ENCODE results near the gene SP140L. TPM values are rescaled to one million over a fixed set of nuclear protein-coding genes. Genes with fewer than 3 reads are reported as not detected.

The SP140L gene
- total RNA-seq, 2 donors from 2014 or later, result 0.82 to 2.9 TPM

GRCh38 chr2:230328155-230328458 lies 1.1 kb downstream of the SP140L start:
- H3K27ac Mint-ChIP-seq, result no peak overlapping the region
- DNase-seq, result no peak
- Histone ChIP-seq H3K9me3 (ENCODE audit: control insufficient read depth, low read length) (no peaks in the 10 kb centered on the region), H3K27ac (ENCODE audit: low read depth, low read length) (no peak overlapping the region), H3K4me3 (ENCODE audit: low read length) (no peak overlapping the region), H3K4me1 (ENCODE audit: control insufficient read depth, insufficient read depth, low read length) (peaks cover 4% of the 10 kb centered on the region), H3K9ac (ENCODE audit: extremely low read depth, low read length, poor library complexity, severe bottlenecking) (no peak overlapping the region), H3K27me3 (ENCODE audit: control insufficient read depth, insufficient read depth, low read length, poor library complexity, severe bottlenecking) (no peaks in the 10 kb centered on the region), H3K36me3 (ENCODE audit: control insufficient read depth, insufficient read depth, low read length) (no peaks in the 10 kb centered on the region)
- H3K27me3 Mint-ChIP-seq (ENCODE audit: insufficient read depth), result peaks cover 10% of the 10 kb centered on the region
- TF ChIP-seq CTCF (conservative IDR thresholded peaks at IDR 0.05), result no peak
- no peaks in the 10 kb centered on the region for H3K36me3 Mint-ChIP-seq (ENCODE audit: low read depth)
- H3K9me3 Mint-ChIP-seq, result peaks cover 14% of the 10 kb centered on the region
- H3K4me1 Mint-ChIP-seq, result peaks cover 9% of the 10 kb centered on the region
- no peak overlapping the region for H3K4me3 Mint-ChIP-seq
- 89 to 94% methylated on average over 5 to 8 of the region's 8 CpGs for WGBS, 2 experiments (ENCODE audit: insufficient coverage in 1 of 2, insufficient read length in 1 of 2)

- H3K4me3 ChIP-seq (ENCODE audit: low read length), result no peak overlapping the region
- no peaks in the 10 kb centered on the region for H3K9me3 ChIP-seq (ENCODE audit: control insufficient read depth, low read length)
- 89 to 100% methylated on average over 2 to 6 of the region's 7 CpGs for WGBS, 2 experiments (ENCODE audit: insufficient coverage in 1 of 2, insufficient read length in 1 of 2)
- no peak overlapping the region for H3K27ac Mint-ChIP-seq
- H3K27me3 Mint-ChIP-seq (ENCODE audit: insufficient read depth), result peaks cover 7% of the 10 kb centered on the region
- H3K9ac ChIP-seq (ENCODE audit: extremely low read depth, low read length, poor library complexity, severe bottlenecking), result no peak overlapping the region
- no peaks in the 10 kb centered on the region for H3K9me3 Mint-ChIP-seq
- H3K36me3 Mint-ChIP-seq (ENCODE audit: low read depth), result no peaks in the 10 kb centered on the region
- H3K4me1 Mint-ChIP-seq, result peaks cover 9% of the 10 kb centered on the region
- TF ChIP-seq CTCF (conservative IDR thresholded peaks at IDR 0.05), result no peak
- no peaks in the 10 kb centered on the region for H3K36me3 ChIP-seq (ENCODE audit: control insufficient read depth, insufficient read depth, low read length)
- no peaks in the 10 kb centered on the region for H3K27me3 ChIP-seq (ENCODE audit: control insufficient read depth, insufficient read depth, low read length, poor library complexity, severe bottlenecking)
- no peak overlapping the region for H3K27ac ChIP-seq (ENCODE audit: low read depth, low read length)
- H3K4me1 ChIP-seq (ENCODE audit: control insufficient read depth, insufficient read depth, low read length), result peaks cover 4% of the 10 kb centered on the region
- no peak for DNase-seq
- H3K4me3 Mint-ChIP-seq, result no peak overlapping the region
These were observed 3.1 kb downstream of the SP140L start for GRCh38 chr2:230329946-230330605.

- Mint-ChIP-seq H3K27ac (no peak overlapping the region), H3K9me3 (no peaks in the 10 kb centered on the region), H3K36me3 (ENCODE audit: low read depth) (no peaks in the 10 kb centered on the region), H3K27me3 (ENCODE audit: insufficient read depth) (peaks cover 4% of the 10 kb centered on the region), H3K4me3 (no peak overlapping the region), H3K4me1 (peaks cover 9% of the 10 kb centered on the region)
- no peaks in the 10 kb centered on the region for H3K36me3 ChIP-seq (ENCODE audit: control insufficient read depth, insufficient read depth, low read length)
- no peak overlapping the region for H3K4me3 ChIP-seq (ENCODE audit: low read length)
- peaks cover 4% of the 10 kb centered on the region for H3K4me1 ChIP-seq (ENCODE audit: control insufficient read depth, insufficient read depth, low read length)
- WGBS, 2 experiments (ENCODE audit: insufficient coverage in 1 of 2, insufficient read length in 1 of 2), result 88 to 97% methylated on average over 5 to 7 of the region's 7 CpGs
- DNase-seq, result no peak
- H3K9me3 ChIP-seq (ENCODE audit: control insufficient read depth, low read length), result no peaks in the 10 kb centered on the region
- no peak overlapping the region for H3K27ac ChIP-seq (ENCODE audit: low read depth, low read length)
- TF ChIP-seq CTCF (conservative IDR thresholded peaks at IDR 0.05), result no peak
- H3K27me3 ChIP-seq (ENCODE audit: control insufficient read depth, insufficient read depth, low read length, poor library complexity, severe bottlenecking), result no peaks in the 10 kb centered on the region
- no peak overlapping the region for H3K9ac ChIP-seq (ENCODE audit: extremely low read depth, low read length, poor library complexity, severe bottlenecking)
These were observed 3.7 kb downstream of the SP140L start for GRCh38 chr2:230330725-230331124.
